Mucosa of descending colon (tissue), 3 donors: ENCODE measurements around the gene IRS2. TPM values are rescaled to one million over a fixed set of nuclear protein-coding genes. Genes with fewer than 3 reads are reported as not detected.

Source experiments
- ATAC-seq: fragments of 200-7000 bp; cut with Tn5 transposase; one replicate; pipeline ENCODE4 v1.9.1; 2020; ENCODE audit warnings: mild to moderate bottlenecking, moderate library complexity
- DNase-seq, 3 donors: peaks; one replicate each; pipeline ENCODE4 v3.0.0-alpha.2; 2020
- H3K36me3 ChIP-seq: fragments of 200-600 bp; one replicate; pipeline ENCODE4 v1.8.0; 2021; ENCODE audit warnings: low read depth, mild to moderate bottlenecking
- H3K4me1 ChIP-seq: fragments of 200-600 bp; one replicate; pipeline ENCODE4 v1.8.0; 2021; ENCODE audit warnings: low read depth, mild to moderate bottlenecking
- H3K4me3 ChIP-seq: fragments of 200-600 bp; one replicate; pipeline ENCODE4 v1.8.0; 2021; ENCODE audit warnings: mild to moderate bottlenecking
- H3K9me3 ChIP-seq: fragments of 200-600 bp; one replicate; pipeline ENCODE4 v1.8.0; 2021; ENCODE audit warnings: mild to moderate bottlenecking
- intact Hi-C, 2 donors: fragments of 100-400 bp; cut with DNase I in 1 of 2; cut with micrococcal nuclease in 1 of 2; formaldehyde crosslinking; loops; one replicate each; pipeline versions ENCODE4 v1.11.0 to v1.11.1; 2022; cut with DNase I, micrococcal nuclease
- total RNA-seq, 3 donors: library from RNA; stranded (reverse); fragmentation: NEBNext Ultra II Directional in 2 of 3; extraction: Animal tissue kit (Norgen Biotek cat#: 25700) in 2 of 3; gene quantifications; one replicate each; pipeline versions ENCODE4 v1.2.1 to v1.2.4, GENCODE V29; 2021 to 2023
- TF ChIP-seq, protein P1 (sequence below): fragments of 200-600 bp; IDR thresholded peaks from one replicate; pipeline ENCODE4 v1.8.0; 2022; ENCODE audit warnings: antibody characterized with exemption, mild to moderate bottlenecking
- donor health status: DM: no; HTN: no; CAD: no; lungs with moderate emphysema.
- donor health status: DM: no; HTN: no; CAD: no.
- donor health status: DM: no; HTN: yes; CAD: no.

The IRS2 gene
- total RNA-seq, 3 donors from 2014 or later = 14.0 to 31.4 (median 23.7) TPM

- no peaks in the 10 kb centered on the region for H3K36me3 ChIP-seq
- no peak overlapping the region for H3K4me3 ChIP-seq
- TF ChIP-seq, protein P1, sequence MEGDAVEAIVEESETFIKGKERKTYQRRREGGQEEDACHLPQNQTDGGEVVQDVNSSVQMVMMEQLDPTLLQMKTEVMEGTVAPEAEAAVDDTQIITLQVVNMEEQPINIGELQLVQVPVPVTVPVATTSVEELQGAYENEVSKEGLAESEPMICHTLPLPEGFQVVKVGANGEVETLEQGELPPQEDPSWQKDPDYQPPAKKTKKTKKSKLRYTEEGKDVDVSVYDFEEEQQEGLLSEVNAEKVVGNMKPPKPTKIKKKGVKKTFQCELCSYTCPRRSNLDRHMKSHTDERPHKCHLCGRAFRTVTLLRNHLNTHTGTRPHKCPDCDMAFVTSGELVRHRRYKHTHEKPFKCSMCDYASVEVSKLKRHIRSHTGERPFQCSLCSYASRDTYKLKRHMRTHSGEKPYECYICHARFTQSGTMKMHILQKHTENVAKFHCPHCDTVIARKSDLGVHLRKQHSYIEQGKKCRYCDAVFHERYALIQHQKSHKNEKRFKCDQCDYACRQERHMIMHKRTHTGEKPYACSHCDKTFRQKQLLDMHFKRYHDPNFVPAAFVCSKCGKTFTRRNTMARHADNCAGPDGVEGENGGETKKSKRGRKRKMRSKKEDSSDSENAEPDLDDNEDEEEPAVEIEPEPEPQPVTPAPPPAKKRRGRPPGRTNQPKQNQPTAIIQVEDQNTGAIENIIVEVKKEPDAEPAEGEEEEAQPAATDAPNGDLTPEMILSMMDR = no peak
- DNase-seq (no peak), ATAC-seq (no peak)
- H3K9me3 ChIP-seq = no peaks in the 10 kb centered on the region
- H3K4me1 ChIP-seq = no peaks in the 10 kb centered on the region
- intact Hi-C loops = no loop called here
These were observed 34.7 kb upstream of the IRS2 start for GRCh38 chr13:109821103-109821502.

- Histone ChIP-seq H3K4me1 (no peaks in the 10 kb centered on the region), H3K36me3 (no peaks in the 10 kb centered on the region), H3K9me3 (no peaks in the 10 kb centered on the region), H3K4me3 (no peak overlapping the region)
- intact Hi-C loops = loop anchor here in 1 of 2 donors (1.0 kb wide), 1 partner anchor 9 kb away; no protein-coding TSS in a partner anchor
- DNase-seq (no peak), ATAC-seq (peak; percentile 27)
- TF ChIP-seq, protein P1 = no peak
These were observed 33.5 kb upstream of the IRS2 start for GRCh38 chr13:109819874-109820273.

GRCh38 chr13:109818886-109819285, 32.5 kb upstream of the IRS2 start:
- no peak for ATAC-seq
- intact Hi-C loops = no loop called here
- TF ChIP-seq, protein P1 = no peak
- no peaks in the 10 kb centered on the region for H3K36me3 ChIP-seq
- H3K9me3 ChIP-seq = no peaks in the 10 kb centered on the region
- H3K4me3 ChIP-seq = no peak overlapping the region
- no peak for DNase-seq
- no peaks in the 10 kb centered on the region for H3K4me1 ChIP-seq

DNA sequence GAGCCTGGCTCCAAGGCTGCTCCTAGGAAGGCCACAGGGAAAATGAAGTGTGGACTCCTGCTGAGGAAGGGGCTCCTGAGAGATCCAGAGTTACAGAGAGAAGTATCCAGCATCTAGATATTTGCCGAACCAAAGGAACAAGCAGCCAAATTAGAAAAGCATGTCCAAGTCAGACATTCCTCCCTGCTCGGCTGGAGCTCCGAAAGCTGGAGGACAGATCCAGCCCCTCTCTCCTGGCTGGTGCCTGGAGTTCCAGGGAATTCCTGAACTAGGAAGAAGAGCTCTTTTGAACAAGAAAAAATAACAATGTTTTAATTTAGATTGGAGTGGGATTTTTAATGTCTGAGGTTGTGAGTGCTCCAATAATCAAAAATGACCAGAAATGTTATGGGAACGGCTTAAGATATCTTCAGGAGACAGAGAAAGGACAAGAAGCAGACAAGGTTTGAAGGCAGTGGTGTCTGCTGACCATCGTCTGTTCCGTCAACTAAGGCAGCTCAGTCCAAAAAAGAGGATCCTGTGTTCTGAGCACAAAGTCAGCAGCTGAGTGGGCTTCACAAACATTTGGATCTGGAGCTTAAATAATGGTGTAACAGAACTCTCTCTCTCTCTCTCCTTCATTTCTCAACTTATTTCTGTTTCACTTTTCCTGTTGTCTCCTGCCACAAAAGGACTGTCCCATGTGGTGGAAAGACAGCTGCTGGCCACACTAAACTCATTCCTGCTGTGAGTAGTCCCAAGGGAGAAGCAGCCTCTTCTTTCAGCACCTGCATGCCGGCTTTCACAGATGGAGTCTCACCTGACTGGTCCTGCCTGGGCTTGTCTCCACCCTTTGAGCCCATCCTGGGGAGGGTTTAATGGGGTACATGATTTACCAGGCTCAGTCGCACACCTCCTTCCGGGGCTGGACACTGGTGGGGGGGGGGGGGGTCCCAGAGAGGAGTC, 31.5 kb upstream of the IRS2 start:
- ATAC-seq = no peak
- Histone ChIP-seq H3K9me3 (no peaks in the 10 kb centered on the region), H3K4me3 (no peak overlapping the region), H3K4me1 (no peaks in the 10 kb centered on the region), H3K36me3 (no peaks in the 10 kb centered on the region)
- TF ChIP-seq, protein P1 = no peak
- intact Hi-C loops = no loop called here
- no peak for DNase-seq

DNA sequence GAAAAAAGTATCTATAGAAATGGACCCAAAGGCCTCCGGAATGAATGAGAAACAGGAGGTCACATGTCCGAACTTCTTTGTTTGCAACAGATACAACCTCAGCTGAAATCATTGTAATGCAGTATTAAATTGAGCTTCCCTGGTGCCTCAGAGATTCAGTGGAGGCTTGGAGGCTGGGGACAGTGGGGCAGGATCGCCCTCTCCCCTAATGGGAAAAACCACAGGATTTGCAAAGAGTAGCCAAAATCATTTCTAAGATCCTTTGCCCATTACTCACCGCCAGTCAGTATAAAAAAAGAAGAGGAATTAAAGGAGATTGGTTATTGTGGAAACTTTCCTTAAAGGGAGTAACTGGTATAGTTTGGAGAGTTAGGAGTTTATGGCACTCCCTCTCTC, 30.4 kb upstream of the IRS2 start:
- H3K9me3 ChIP-seq = no peaks in the 10 kb centered on the region
- H3K36me3 ChIP-seq = no peaks in the 10 kb centered on the region
- no peak for ATAC-seq
- no peak for DNase-seq
- TF ChIP-seq, protein P1 = no peak
- no peak overlapping the region for H3K4me3 ChIP-seq
- no peaks in the 10 kb centered on the region for H3K4me1 ChIP-seq
- intact Hi-C loops = no loop called here
